SU-DHL-6 (cell line): ENCODE results near the gene ECE2.
"Not testable (repeated sequence)": the region's sequence is repeated elsewhere in the genome, so short reads cannot be mapped to it uniquely, and the experiment has no call there.

Experiments used
- H2AFZ ChIP-seq: fragments of 200-600 bp; sonication (generic); 2 replicates; pipeline ENCODE4 v1.6.1; 2014; ENCODE audit warnings: low read depth, mild to moderate bottlenecking, moderate library complexity, mixed read lengths, antibody characterized with exemption, low read length; ENCODE audit not compliant: severe bottlenecking
- H3F3A ChIP-seq: fragments of 200-600 bp; shearing (Covaris generic); 2 replicates; pipeline ENCODE4 v1.6.0; 2016; ENCODE audit warnings: antibody characterized with exemption, mild to moderate bottlenecking; ENCODE audit not compliant: insufficient read depth
- H3K27ac ChIP-seq: fragments of 200-600 bp; sonication (generic); 2 replicates; pipeline ENCODE4 v1.5.1; 2016; ENCODE audit warnings: low read depth, mild to moderate bottlenecking, low read length, moderate library complexity, mixed read lengths
- H3K27me3 ChIP-seq: fragments of 200-600 bp; sonication (generic), shearing (Covaris generic); 2 replicates; pipeline ENCODE4 v1.6.0; 2014; ENCODE audit warnings: mild to moderate bottlenecking, low read length
- H3K36me3 ChIP-seq: fragments of 200-600 bp; sonication (generic); 2 replicates; pipeline ENCODE4 v1.6.1; 2014; ENCODE audit warnings: mild to moderate bottlenecking, low read length, mixed read lengths
- H3K4me2 ChIP-seq: fragments of 300-600, 200-600 bp; shearing (Covaris generic), sonication (generic); 2 replicates; pipeline ENCODE4 v1.6.0; 2014; ENCODE audit warnings: low read length, low read depth, mild to moderate bottlenecking; ENCODE audit not compliant: poor library complexity, severe bottlenecking
- H3K4me3 ChIP-seq: fragments of 200-600 bp; sonication (generic); 2 replicates; pipeline ENCODE4 v1.5.1; 2014; ENCODE audit warnings: antibody characterized with exemption, low read length, mild to moderate bottlenecking, mixed read lengths; ENCODE audit not compliant: insufficient read depth, poor library complexity, severe bottlenecking
- H3K79me2 ChIP-seq: fragments of 200-600 bp; sonication (generic); 2 replicates; pipeline ENCODE4 v1.6.1; 2014; ENCODE audit warnings: mild to moderate bottlenecking, low read length, moderate library complexity; ENCODE audit not compliant: insufficient read depth
- H3K9ac ChIP-seq: fragments of 200-600 bp; sonication (generic); 2 replicates; pipeline ENCODE4 v1.7.0; 2014; ENCODE audit warnings: mild to moderate bottlenecking, low read length
- H3K9me2 ChIP-seq: fragments of 200-600 bp; sonication (generic); replicated peaks from 2 replicates; pipeline ENCODE4 v1.6.1; 2014; ENCODE audit warnings: low read length; ENCODE audit not compliant: insufficient read depth
- H3K9me3 ChIP-seq: fragments of 200-600 bp; sonication (generic); 2 replicates; pipeline ENCODE4 v1.6.1; 2014; ENCODE audit warnings: low read length, mixed read lengths; ENCODE audit not compliant: insufficient read depth
- H4K20me1 ChIP-seq: fragments of 200-600 bp; sonication (generic); 2 replicates; pipeline ENCODE4 v1.6.1; 2014; ENCODE audit warnings: low read depth, mild to moderate bottlenecking, antibody characterized with exemption, low read length, moderate library complexity, mixed read lengths
- CTCF ChIP-seq: fragments of 200-600 bp; sonication (generic); IDR thresholded peaks from one replicate; pipeline ENCODE4 v1.5.1; 2017; ENCODE audit warnings: antibody characterized with exemption, mild to moderate bottlenecking, low read length, moderate library complexity; ENCODE audit not compliant: insufficient read depth, poor library complexity, severe bottlenecking
- EZH2phosphoT487 ChIP-seq: fragments of 200-600 bp; sonication (generic), shearing (Covaris generic); conservative IDR thresholded peaks from 2 replicates; pipeline ENCODE4 v1.6.1; 2018; ENCODE audit warnings: mild to moderate bottlenecking, antibody characterized with exemption, low read length, moderate library complexity, mixed read lengths

ECE2 gene

GRCh38 chr3:184339001-184339400 is 63.2 kb downstream of the ECE2 start:
- no peak for TF ChIP-seq CTCF
- no peak for TF ChIP-seq EZH2phosphoT487
- H3K36me3 ChIP-seq: 0 out of 2 replicates have a peak, but pooled peaks cover 1% of the 10 kb centered on the region
- H3K4me3 ChIP-seq: no peak overlapping the region
- H3K79me2 ChIP-seq: no peaks in the 10 kb centered on the region
- no peaks in the 10 kb centered on the region for H3K9me3 ChIP-seq
- no peak overlapping the region for H3K27ac ChIP-seq
- H3F3A ChIP-seq: peaks cover 17% of the 10 kb centered on the region
- H3K9me2 ChIP-seq: no peaks in the 10 kb centered on the region
- peaks cover 1% of the 10 kb centered on the region; the same call in 1 of the 2 replicates for H4K20me1 ChIP-seq
- no peak overlapping the region for H2AFZ ChIP-seq
- H3K27me3 ChIP-seq: no peaks in the 10 kb centered on the region
- no peak overlapping the region for H3K9ac ChIP-seq
- no peak overlapping the region for H3K4me2 ChIP-seq

GRCh38 chr3:184339451-184340135 is 63.8 kb downstream of the ECE2 start:
- H3K9me2 ChIP-seq, H3K9me3 ChIP-seq, H3K79me2 ChIP-seq, H3K36me3 ChIP-seq, H4K20me1 ChIP-seq, H3K27ac ChIP-seq, H3K4me2 ChIP-seq, H3K27me3 ChIP-seq, H3K9ac ChIP-seq, H3K4me3 ChIP-seq, H2AFZ ChIP-seq: not testable (repeated sequence)
- peaks cover 11% of the 10 kb centered on the region for H3F3A ChIP-seq

DNA sequence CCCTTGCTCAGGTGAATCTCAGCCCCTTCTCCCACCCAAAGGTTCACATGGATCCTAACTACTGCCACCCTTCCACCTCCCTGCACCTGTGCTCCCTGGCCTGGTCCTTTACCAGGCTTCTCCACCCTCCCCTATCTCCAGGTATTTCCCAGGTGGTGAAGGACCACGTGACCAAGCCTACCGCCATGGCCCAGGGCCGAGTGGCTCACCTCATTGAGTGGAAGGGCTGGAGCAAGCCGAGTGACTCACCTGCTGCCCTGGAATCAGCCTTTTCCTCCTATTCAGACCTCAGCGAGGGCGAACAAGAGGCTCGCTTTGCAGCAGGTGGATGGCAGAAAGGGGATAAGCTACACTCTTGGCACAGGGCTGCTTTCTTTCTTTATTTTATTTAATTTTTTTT is 66.1 kb downstream of the ECE2 start:
- Histone ChIP-seq H3K36me3 (no peaks in the 10 kb centered on the region), H3K27ac (no peak overlapping the region), H3K79me2 (no peaks in the 10 kb centered on the region), H3K9me3 (no peaks in the 10 kb centered on the region), H3F3A (no peaks in the 10 kb centered on the region), H3K4me2 (no peak overlapping the region), H4K20me1 (no peaks in the 10 kb centered on the region), H3K9ac (no peak overlapping the region), H2AFZ (no peak overlapping the region), H3K27me3 (no peaks in the 10 kb centered on the region), H3K9me2 (no peaks in the 10 kb centered on the region), H3K4me3 (no peak overlapping the region)
- TF ChIP-seq CTCF (no peak), EZH2phosphoT487 (no peak)
